HG02642 (cell line): Measurements from ENCODE around the gene TUSC2.
"Not testable (repeated sequence)": the region's sequence is repeated elsewhere in the genome, so short reads cannot be mapped to it uniquely, and the experiment has no call there.

Experiments used
- ATAC-seq: cut with Tn5 transposase; IDR thresholded peaks from one replicate; pipeline ENCODE4 v1.9.1; 2021; ENCODE audit warnings: mild to moderate bottlenecking; ENCODE audit not compliant: unreplicated experiment, poor library complexity

The TUSC2 gene

GRCh38 chr3:50319894-50320625 lies 8.0 kb downstream of the TUSC2 start:
- ATAC-seq: no peak

DNA sequence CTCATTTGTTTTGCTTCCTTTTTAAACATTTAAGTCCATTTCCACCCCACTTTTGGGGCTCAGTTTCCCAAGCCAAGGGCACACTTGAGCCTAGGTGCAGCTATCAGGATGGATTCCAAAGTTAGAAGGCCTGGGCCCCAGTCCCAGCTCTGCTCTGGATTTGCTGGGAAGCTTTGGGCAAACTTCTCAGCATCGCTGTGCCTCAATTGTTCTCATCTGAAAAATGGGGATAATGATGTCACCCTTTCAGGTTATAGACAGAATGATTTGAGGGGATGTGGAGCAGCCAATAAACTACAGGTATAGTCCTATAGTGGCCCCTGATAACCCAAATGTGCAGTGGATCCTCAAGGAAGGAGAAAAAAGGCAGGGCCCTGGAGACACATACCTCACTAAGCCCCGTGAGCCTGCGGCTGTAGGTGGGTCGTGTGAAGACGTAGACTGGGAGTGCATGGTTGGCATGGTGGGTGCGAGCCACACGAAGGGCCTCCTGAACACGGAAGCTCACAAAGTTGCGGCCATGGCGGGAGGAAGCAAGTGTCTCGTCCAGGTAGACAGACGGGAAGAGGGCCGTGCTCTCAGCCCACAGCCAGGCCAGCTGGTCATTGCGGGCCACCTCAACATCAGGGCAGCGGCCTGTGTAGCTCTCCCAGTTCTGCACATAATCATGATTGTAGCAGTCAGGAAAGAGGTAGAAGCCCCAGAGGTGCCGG lies 8.7 kb downstream of the TUSC2 start:
- ATAC-seq: no peak

GRCh38 chr3:50318615-50319014 lies 9.4 kb downstream of the TUSC2 start:
- no peak for ATAC-seq

GRCh38 chr3:50318163-50318562 lies 9.9 kb downstream of the TUSC2 start:
- no peak for ATAC-seq

- ATAC-seq: no peak
Measured at GRCh38 chr3:50317300-50317699, 10.7 kb downstream of the TUSC2 start.

DNA sequence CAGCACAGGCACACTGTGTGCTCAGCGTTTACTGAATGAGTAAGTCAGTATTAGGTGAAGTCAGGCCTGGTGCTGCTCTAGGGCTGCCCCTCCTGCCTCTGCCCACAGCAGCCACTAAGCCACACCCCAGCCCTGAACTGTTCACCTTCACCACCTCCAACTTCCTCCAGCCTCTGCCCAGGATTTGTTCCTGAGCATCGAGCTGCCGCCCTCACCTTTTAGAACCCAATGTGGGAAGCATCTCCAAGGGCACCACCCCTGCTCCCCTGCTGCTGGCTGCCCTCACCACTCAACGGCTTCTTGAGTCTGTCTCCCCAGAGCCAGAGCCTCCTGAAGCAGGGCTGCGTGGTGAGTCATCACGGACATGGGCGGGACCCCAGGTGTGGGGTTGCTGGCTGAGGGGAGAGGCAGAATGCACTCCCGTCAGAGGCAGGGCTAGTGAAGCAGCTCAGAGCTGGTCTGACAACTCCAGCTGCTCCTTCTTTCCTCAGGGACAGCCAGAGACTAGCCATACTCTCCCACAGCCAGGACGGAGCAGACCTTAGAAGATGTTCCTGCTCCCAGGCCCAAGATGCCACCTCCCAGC lies 11.3 kb downstream of the TUSC2 start:
- ATAC-seq: no peak

- no peak for ATAC-seq
Measured at GRCh38 chr3:50314816-50315215, 13.2 kb downstream of the TUSC2 start.

GRCh38 chr3:50314342-50314741 lies 13.7 kb downstream of the TUSC2 start:
- ATAC-seq: no peak

GRCh38 chr3:50312041-50312440 lies 16.0 kb downstream of the TUSC2 start:
- ATAC-seq: not testable (repeated sequence)

GRCh38 chr3:50304601-50305000 lies 23.4 kb downstream of the TUSC2 start:
- no peak for ATAC-seq

GRCh38 chr3:50303013-50303815 lies 24.8 kb downstream of the TUSC2 start, which contains the start of gene HYAL1:
Gene HYAL1 (minus strand): TSS chr3:50303574. CDS start chr3:50302956, 618 bp downstream.
- no peak for ATAC-seq

DNA sequence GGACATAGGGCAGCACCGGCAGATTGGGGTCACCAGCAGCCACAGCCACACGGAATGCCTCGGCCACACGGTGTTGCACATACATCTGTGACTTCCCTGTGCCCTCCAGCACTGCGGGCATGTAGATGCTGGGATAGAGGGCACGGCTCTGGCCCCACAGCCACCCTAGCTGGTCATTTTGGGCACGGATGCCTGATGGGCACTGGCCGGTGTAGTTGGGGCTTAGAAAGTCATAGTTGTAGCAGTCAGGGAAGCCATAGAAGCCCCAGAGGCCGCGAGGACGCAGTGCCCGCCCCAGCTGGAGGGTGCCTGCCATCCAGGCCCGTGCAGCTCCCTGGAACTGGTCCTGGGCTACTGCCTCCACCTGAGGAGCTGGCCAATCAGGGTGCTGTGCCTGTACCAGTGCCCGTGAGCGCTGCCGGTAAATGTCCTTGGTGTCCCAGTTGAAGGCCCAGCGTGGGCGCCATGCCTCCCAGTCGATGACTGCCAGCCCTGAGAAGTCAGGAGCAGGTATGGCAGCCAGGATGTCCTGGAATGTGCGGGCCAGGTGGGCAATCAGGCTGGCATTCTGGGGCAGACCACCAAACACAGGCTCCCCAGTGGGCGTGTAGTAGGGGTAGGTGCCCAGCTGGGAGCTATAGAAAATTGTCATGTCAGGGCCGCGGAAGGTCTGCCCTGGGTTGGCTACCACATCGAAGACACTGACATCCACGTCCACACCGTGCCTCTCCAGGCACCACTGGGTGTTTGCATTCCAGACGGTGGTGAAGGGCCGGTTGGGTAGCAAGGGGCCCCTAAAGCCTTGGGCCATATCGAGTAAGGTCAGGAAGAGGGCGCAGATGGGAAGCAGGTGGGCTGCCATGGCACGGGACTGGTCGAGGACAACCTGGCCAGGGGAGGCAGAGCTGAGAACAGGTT lies 25.7 kb downstream of the TUSC2 start:
- ATAC-seq: no peak

- no peak for ATAC-seq
Measured at GRCh38 chr3:50300681-50301254, 27.3 kb downstream of the TUSC2 start.

DNA sequence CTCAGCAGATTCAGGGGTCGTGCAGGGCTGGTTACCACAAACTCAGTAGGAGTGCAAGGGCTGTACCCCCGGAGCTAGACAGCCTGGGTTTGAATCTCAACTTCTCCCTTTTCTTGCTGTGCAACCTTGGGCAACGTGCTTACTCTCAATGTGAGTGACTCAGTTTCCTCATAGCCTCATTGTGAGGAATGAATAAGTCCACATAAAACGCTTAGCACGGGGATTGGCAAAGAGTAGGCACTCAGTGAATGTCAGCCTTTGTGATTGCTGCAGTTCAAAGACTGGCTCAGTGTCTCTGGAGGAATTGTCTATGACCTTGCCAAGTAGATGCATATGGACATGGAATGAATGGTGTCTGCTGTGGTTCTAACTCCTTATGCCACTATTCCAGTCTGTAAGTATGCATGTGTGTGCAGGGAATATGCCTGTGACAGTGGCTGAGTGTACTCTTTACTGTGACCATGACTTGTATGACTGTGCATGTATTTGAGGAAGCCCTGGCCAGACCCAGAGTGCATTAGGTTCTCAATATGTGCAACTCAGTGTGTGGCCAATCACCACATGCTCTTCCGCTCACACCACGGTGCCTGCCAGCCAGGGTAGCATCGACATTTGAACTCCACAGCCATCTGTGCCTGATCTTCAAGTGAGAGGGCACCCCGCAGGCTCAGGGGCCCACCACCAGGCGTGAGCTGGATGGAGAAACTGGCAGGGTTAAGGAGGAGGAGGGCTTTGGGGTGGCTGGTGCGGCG lies 27.9 kb downstream of the TUSC2 start:
- no peak for ATAC-seq

- no peak for ATAC-seq
Measured at GRCh38 chr3:50299638-50299928, 28.4 kb downstream of the TUSC2 start.

GRCh38 chr3:50298836-50299637 lies 29.0 kb downstream of the TUSC2 start, which contains the start of the genes HYAL3 and NAA80:
Gene HYAL3 (minus strand): TSS chr3:50299405. CDS start chr3:50295602, 3,803 bp downstream.
Gene NAA80 (minus strand): TSS chr3:50299405. CDS start chr3:50297463, 1,942 bp downstream.
- peak; percentile 80 for ATAC-seq

- no peak for ATAC-seq
Measured at GRCh38 chr3:50297896-50298725, 29.9 kb downstream of the TUSC2 start.
